Fibroblast of lung (primary cell): Measurements from ENCODE around the gene AVPI1. TPM values are rescaled to one million over a fixed set of nuclear protein-coding genes. Genes with fewer than 3 reads are reported as not detected.

Source experiments
- DNase-seq, 2 donors: peaks; one replicate each; pipeline versions ENCODE4 v3.0.0 to v3.0.0-alpha.2; 2010; ENCODE audit warnings: low read depth in 2 of 2
- H2AFZ ChIP-seq: 2 replicates; pipeline ENCODE4 v1.5.1; 2012; ENCODE audit warnings: low read length, control low read depth, inconsistent platforms
- H3K27ac ChIP-seq: 2 replicates; pipeline ENCODE4 v1.5.1; 2011; ENCODE audit warnings: low read length, control low read depth; ENCODE audit not compliant: insufficient read depth
- H3K27me3 ChIP-seq: 2 replicates; pipeline ENCODE4 v1.5.1; 2011; ENCODE audit warnings: mild to moderate bottlenecking, low read length; ENCODE audit not compliant: control insufficient read depth, insufficient read depth
- H3K36me3 ChIP-seq: 2 replicates; pipeline ENCODE4 v1.5.1; 2011; ENCODE audit warnings: low read length; ENCODE audit not compliant: control insufficient read depth, insufficient read depth
- H3K4me1 ChIP-seq: 2 replicates; pipeline ENCODE4 v1.5.1; 2011; ENCODE audit warnings: low read length; ENCODE audit not compliant: control insufficient read depth, insufficient read depth; ENCODE audit errors: extremely low read depth
- H3K4me2 ChIP-seq: 2 replicates; pipeline ENCODE4 v1.5.1; 2011; ENCODE audit warnings: low read length, control low read depth; ENCODE audit not compliant: insufficient read depth; ENCODE audit errors: extremely low read depth
- H3K4me3 ChIP-seq, 4 experiments: fragments of 200-600 bp in 1 of 4; sonication (generic) in 1 of 4; replicated peaks in 1 of 4; 2 replicates each; pipeline ENCODE4 v1.5.1; 2011 to 2016; ENCODE audit warnings: low read length in 4 of 4, low read depth in 3 of 4, mild to moderate bottlenecking in 3 of 4, control low read depth in 2 of 4, inconsistent platforms in 1 of 4, mixed read lengths in 1 of 4; ENCODE audit not compliant: insufficient read depth in 1 of 4; ENCODE audit errors: control extremely low read depth in 1 of 4
- H3K79me2 ChIP-seq: 2 replicates; pipeline ENCODE4 v1.5.1; 2012; ENCODE audit warnings: mild to moderate bottlenecking, low read length, inconsistent platforms; ENCODE audit not compliant: control insufficient read depth, insufficient read depth
- H3K9ac ChIP-seq: 2 replicates; pipeline ENCODE4 v1.5.1; 2011; ENCODE audit warnings: mild to moderate bottlenecking, low read length, control low read depth; ENCODE audit not compliant: insufficient read depth
- H3K9me3 ChIP-seq: 2 replicates; pipeline ENCODE4 v1.5.1; 2012; ENCODE audit warnings: low read depth, low read length; ENCODE audit not compliant: control insufficient read depth, insufficient read depth
- H4K20me1 ChIP-seq: 2 replicates; pipeline ENCODE4 v1.5.1; 2011; ENCODE audit warnings: low read length; ENCODE audit not compliant: control insufficient read depth, insufficient read depth; ENCODE audit errors: extremely low read depth
- EZH2 ChIP-seq: IDR thresholded peaks from 2 replicates; pipeline ENCODE4 v1.5.1; 2012; ENCODE audit warnings: low read length, control low read depth, mild to moderate bottlenecking; ENCODE audit errors: missing control alignments
- polyA plus RNA-seq, 2 donors: library from polyadenylated mRNA; depleted of rRNA in 1 of 2; stranded (reverse) in 1 of 2; unstranded in 1 of 2; fragments of >200 nt; gene quantifications; 2 replicates each; pipeline ENCODE4 v1.2.1, GENCODE V29; 2011 to 2012; ENCODE audit warnings: missing spikeins in 1 of 2
- total RNA-seq: library from RNA; depleted of rRNA; stranded (reverse); fragments of >200 nt; gene quantifications from 2 replicates; pipeline ENCODE4 v1.2.1, GENCODE V29; 2014
- TF ChIP-seq, protein P1 (sequence below), 2 donors: IDR thresholded peaks in 1 of 2; conservative IDR thresholded peaks in 1 of 2; 1 replicate in 1 of 2; 2 replicates in 1 of 2; pipeline ENCODE4 v1.5.1; 2011 to 2012; ENCODE audit warnings: low read length in 2 of 2, control low read depth in 1 of 2, inconsistent platforms in 1 of 2, low read depth in 1 of 2, mild to moderate bottlenecking in 1 of 2

The AVPI1 gene
- total and polyA plus RNA-seq, 2 donors (not counting 1 experiment from before 2014, with no cell fraction given): 14.3 to 77.5 TPM

DNA sequence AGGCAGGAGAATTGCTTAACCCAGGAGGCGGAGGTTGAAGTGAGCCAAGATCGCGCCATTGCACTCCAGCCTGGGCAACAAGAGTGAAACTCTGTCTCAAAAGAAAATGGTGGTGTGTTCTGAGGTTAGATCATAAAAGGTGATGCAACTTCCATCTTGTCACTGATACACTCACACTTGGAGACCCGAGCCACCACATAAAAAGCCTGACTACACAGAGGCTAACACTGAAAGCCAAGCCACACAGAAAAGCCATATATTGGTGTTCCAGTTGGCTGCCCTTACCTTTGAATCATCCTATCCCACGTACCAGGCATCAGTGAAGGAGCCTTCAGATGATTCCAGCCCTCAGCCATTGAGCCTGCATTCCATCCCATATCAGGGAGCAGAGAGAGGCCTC lies 57.8 kb downstream of the AVPI1 start:
- H3K4me2 ChIP-seq: no peak overlapping the region
- no peaks in the 10 kb centered on the region for H3K9me3 ChIP-seq
- no peaks in the 10 kb centered on the region for H4K20me1 ChIP-seq
- no peak overlapping the region for H3K27ac ChIP-seq
- H3K79me2 ChIP-seq: no peaks in the 10 kb centered on the region
- no peak overlapping the region for H3K9ac ChIP-seq
- peaks cover 5% of the 10 kb centered on the region for H3K4me1 ChIP-seq
- no peak for TF ChIP-seq EZH2
- TF ChIP-seq, protein P1, sequence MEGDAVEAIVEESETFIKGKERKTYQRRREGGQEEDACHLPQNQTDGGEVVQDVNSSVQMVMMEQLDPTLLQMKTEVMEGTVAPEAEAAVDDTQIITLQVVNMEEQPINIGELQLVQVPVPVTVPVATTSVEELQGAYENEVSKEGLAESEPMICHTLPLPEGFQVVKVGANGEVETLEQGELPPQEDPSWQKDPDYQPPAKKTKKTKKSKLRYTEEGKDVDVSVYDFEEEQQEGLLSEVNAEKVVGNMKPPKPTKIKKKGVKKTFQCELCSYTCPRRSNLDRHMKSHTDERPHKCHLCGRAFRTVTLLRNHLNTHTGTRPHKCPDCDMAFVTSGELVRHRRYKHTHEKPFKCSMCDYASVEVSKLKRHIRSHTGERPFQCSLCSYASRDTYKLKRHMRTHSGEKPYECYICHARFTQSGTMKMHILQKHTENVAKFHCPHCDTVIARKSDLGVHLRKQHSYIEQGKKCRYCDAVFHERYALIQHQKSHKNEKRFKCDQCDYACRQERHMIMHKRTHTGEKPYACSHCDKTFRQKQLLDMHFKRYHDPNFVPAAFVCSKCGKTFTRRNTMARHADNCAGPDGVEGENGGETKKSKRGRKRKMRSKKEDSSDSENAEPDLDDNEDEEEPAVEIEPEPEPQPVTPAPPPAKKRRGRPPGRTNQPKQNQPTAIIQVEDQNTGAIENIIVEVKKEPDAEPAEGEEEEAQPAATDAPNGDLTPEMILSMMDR (conservative IDR thresholded peaks at IDR 0.05 in 1 of 2, IDR thresholded peaks at IDR 0.05 in 1 of 2; ENCODE audit: low read depth in 1 of 2, low read length in 2 of 2): no peak
- H2AFZ ChIP-seq: no peak overlapping the region
- H3K27me3 ChIP-seq: no peaks in the 10 kb centered on the region
- DNase-seq: no peak
- H3K4me3 ChIP-seq: no peak overlapping the region
- H3K36me3 ChIP-seq: no peaks in the 10 kb centered on the region

DNA sequence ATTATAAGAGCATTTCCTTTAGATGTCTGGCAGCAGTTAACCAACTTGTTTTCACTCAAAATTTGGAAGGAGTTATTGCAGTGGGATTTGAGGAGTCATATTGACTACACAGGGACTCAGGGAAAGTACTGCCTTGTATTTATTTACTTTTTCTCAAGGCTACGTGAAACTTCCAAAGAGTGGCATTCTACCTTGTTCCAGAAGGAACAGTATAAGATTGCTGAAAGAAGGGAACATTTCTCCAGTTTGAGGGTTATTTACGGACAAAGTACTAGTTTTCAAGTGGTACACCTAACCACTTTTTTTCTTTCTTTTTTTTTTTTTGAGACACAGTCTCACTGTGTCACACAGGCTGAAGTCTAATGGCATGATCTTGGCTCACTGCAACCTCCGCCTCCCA lies 58.8 kb downstream of the AVPI1 start:
- H3K27ac ChIP-seq: no peak overlapping the region
- no peaks in the 10 kb centered on the region for H3K27me3 ChIP-seq
- H2AFZ ChIP-seq: no peak overlapping the region
- no peaks in the 10 kb centered on the region for H3K79me2 ChIP-seq
- H3K4me2 ChIP-seq: no peak overlapping the region
- no peaks in the 10 kb centered on the region for H3K9me3 ChIP-seq
- DNase-seq: no peak
- H3K36me3 ChIP-seq: no peaks in the 10 kb centered on the region
- no peaks in the 10 kb centered on the region for H4K20me1 ChIP-seq
- TF ChIP-seq EZH2: no peak
- TF ChIP-seq, protein P1 (conservative IDR thresholded peaks at IDR 0.05 in 1 of 2, IDR thresholded peaks at IDR 0.05 in 1 of 2; ENCODE audit: low read depth in 1 of 2, low read length in 2 of 2): no peak
- no peak overlapping the region for H3K4me3 ChIP-seq
- H3K4me1 ChIP-seq: peaks cover 5% of the 10 kb centered on the region
- H3K9ac ChIP-seq: no peak overlapping the region

- Histone ChIP-seq H4K20me1 (no peaks in the 10 kb centered on the region), H3K4me3 (no peak overlapping the region), H3K27ac (no peak overlapping the region), H3K9ac (no peak overlapping the region), H3K79me2 (no peaks in the 10 kb centered on the region), H3K27me3 (no peaks in the 10 kb centered on the region), H2AFZ (no peak overlapping the region), H3K9me3 (no peaks in the 10 kb centered on the region), H3K4me2 (no peak overlapping the region), H3K36me3 (no peaks in the 10 kb centered on the region), H3K4me1 (peaks cover 5% of the 10 kb centered on the region)
- no peak for DNase-seq
- TF ChIP-seq EZH2: no peak
- TF ChIP-seq, protein P1 (conservative IDR thresholded peaks at IDR 0.05 in 1 of 2, IDR thresholded peaks at IDR 0.05 in 1 of 2; ENCODE audit: low read depth in 1 of 2, low read length in 2 of 2): no peak
These were observed 59.3 kb downstream of the AVPI1 start for GRCh38 chr10:97627731-97628130.

Other genes with a start within 250 kb of the AVPI1 start
- 32.7 and 33.1 TPM in 2 replicates for gene EXOSC1, start 241.2 kb downstream of the AVPI1 start, total RNA-seq
- 39.5 and 45.4 TPM in 2 replicates for gene EXOSC1, start 241.2 kb downstream of the AVPI1 start, polyA plus RNA-seq
- gene ZDHHC16, start 241.1 kb downstream of the AVPI1 start, total RNA-seq: 33.4 and 39.3 TPM in 2 replicates
- gene ZDHHC16, start 241.1 kb downstream of the AVPI1 start, polyA plus RNA-seq: 60.2 and 69.6 TPM in 2 replicates
- 43.7 and 64.7 TPM in 2 replicates for gene MMS19, start 188.8 kb downstream of the AVPI1 start, total RNA-seq
- 44.7 and 53.9 TPM in 2 replicates for gene MMS19, start 188.8 kb downstream of the AVPI1 start, polyA plus RNA-seq
- gene UBTD1, start 188.3 kb downstream of the AVPI1 start, total RNA-seq: 20.3 and 22.0 TPM in 2 replicates
- 10.7 and 15.0 TPM in 2 replicates for gene UBTD1, start 188.3 kb downstream of the AVPI1 start, polyA plus RNA-seq
- gene ANKRD2, start 114.5 kb downstream of the AVPI1 start, total RNA-seq: 1.8 TPM in 2 replicates
- gene ANKRD2, start 114.5 kb downstream of the AVPI1 start, polyA plus RNA-seq: 0.26 and 0.47 TPM in 2 replicates
- gene HOGA1, start 102.9 kb downstream of the AVPI1 start, total RNA-seq: 1.0 and 1.5 TPM in 2 replicates
- 0.58 and 0.79 TPM in 2 replicates for gene HOGA1, start 102.9 kb downstream of the AVPI1 start, polyA plus RNA-seq
- not detected in 2 replicates for gene C10orf62, start 97.5 kb downstream of the AVPI1 start, total RNA-seq
- gene C10orf62, start 97.5 kb downstream of the AVPI1 start, polyA plus RNA-seq: not detected in 2 replicates
- gene MORN4, start 53.7 kb downstream of the AVPI1 start, total RNA-seq: 6.4 and 13.4 TPM in 2 replicates
- 11.0 and 13.2 TPM in 2 replicates for gene MORN4, start 53.7 kb downstream of the AVPI1 start, polyA plus RNA-seq
- 16.4 and 26.6 TPM in 2 replicates for gene PI4K2A, start 46.6 kb downstream of the AVPI1 start, total RNA-seq
- gene PI4K2A, start 46.6 kb downstream of the AVPI1 start, polyA plus RNA-seq: 30.7 and 47.2 TPM in 2 replicates
- 12.1 and 16.3 TPM in 2 replicates for gene MARVELD1, start 26.5 kb upstream of the AVPI1 start, total RNA-seq
- 106 and 132 TPM in 2 replicates for gene MARVELD1, start 26.5 kb upstream of the AVPI1 start, polyA plus RNA-seq
- gene ZFYVE27, start 49.9 kb upstream of the AVPI1 start, total RNA-seq: 16.9 and 22.1 TPM in 2 replicates
- 7.7 and 8.3 TPM in 2 replicates for gene ZFYVE27, start 49.9 kb upstream of the AVPI1 start, polyA plus RNA-seq
- not detected in 2 replicates for gene SFRP5, start 84.8 kb upstream of the AVPI1 start, total RNA-seq
- not detected in 2 replicates for gene SFRP5, start 84.8 kb upstream of the AVPI1 start, polyA plus RNA-seq
- gene GOLGA7B, start 162.6 kb upstream of the AVPI1 start, total RNA-seq: under 0.01 TPM in 1 of 2 replicates, not detected in the other
- gene GOLGA7B, start 162.6 kb upstream of the AVPI1 start, polyA plus RNA-seq: not detected in 2 replicates